ENCODE measurements around the gene TCEAL4.
A peak's percentile ranks its signal among the peaks of the same experiment; 100 is the strongest.
"Not testable (repeated sequence)": the region's sequence is repeated elsewhere in the genome, so short reads cannot be mapped to it uniquely, and the experiment has no call there.

Gene TCEAL4

GRCh38 chrX:103595202-103595601 is 9.9 kb downstream of the TCEAL4 start:
- DNase-seq: not testable (repeated sequence)

- peak in 5 of 6 experiments; percentile 16 to 45 (median 34) for DNase-seq
Measured at GRCh38 chrX:103607364-103608305, 22.3 kb downstream of the TCEAL4 start, which contains the start of gene TCEAL3. Gene TCEAL3 (plus strand): TSS chrX:103607963. CDS start chrX:103609065, 1,102 bp downstream.

- peak in 2 of 6 experiments; percentile 0 to 17 for DNase-seq
Measured at GRCh38 chrX:103608306-103608963, 23.1 kb downstream of the TCEAL4 start.

- no peak for DNase-seq
Measured at GRCh38 chrX:103610282-103610681, 25.0 kb downstream of the TCEAL4 start.

- no peak for DNase-seq
Measured at GRCh38 chrX:103613362-103613890, 28.1 kb downstream of the TCEAL4 start.

- no peak for DNase-seq
Measured at GRCh38 chrX:103614999-103615398, 29.7 kb downstream of the TCEAL4 start.

- DNase-seq: no peak
Measured at GRCh38 chrX:103615781-103616371, 30.6 kb downstream of the TCEAL4 start.

GRCh38 chrX:103616676-103617186 is 31.4 kb downstream of the TCEAL4 start:
- no peak for DNase-seq

GRCh38 chrX:103624111-103624510 is 38.8 kb downstream of the TCEAL4 start:
- no peak for DNase-seq

- no peak for DNase-seq
Measured at GRCh38 chrX:103626855-103627254, 41.5 kb downstream of the TCEAL4 start.

GRCh38 chrX:103628386-103629317 is 43.3 kb downstream of the TCEAL4 start, which contains the start of gene TCEAL1:
Gene TCEAL1 (plus strand): TSS chrX:103628975. CDS start chrX:103629917, 942 bp downstream.
- peak in 5 of 6 experiments; percentile 3 to 44 (median 21) for DNase-seq

GRCh38 chrX:103629318-103630170 is 44.2 kb downstream of the TCEAL4 start:
- DNase-seq: peak in 5 of 6 experiments; percentile 0 to 33 (median 20)

GRCh38 chrX:103630171-103630511 is 44.8 kb downstream of the TCEAL4 start:
- no peak for DNase-seq

GRCh38 chrX:103631145-103631544 is 45.8 kb downstream of the TCEAL4 start:
- DNase-seq: no peak

- DNase-seq: no peak
Measured at GRCh38 chrX:103635436-103635835, 50.1 kb downstream of the TCEAL4 start.

Data from stimulated activated naive CD4-positive, alpha-beta T cell (primary cell).